Activated CD8-positive, alpha-beta memory T cell treated with anti-CD3 and anti-CD28 coated beads, Interleukin-2, amount 10 ng/mL, durations not matched to agents 7 days and 5 days (primary cell): ENCODE measurements around the gene FAM236A. TPM values are rescaled to one million over a fixed set of nuclear protein-coding genes. Genes with fewer than 3 reads are reported as not detected.

Source experiments
- total RNA-seq, 2 experiments: library from RNA; stranded (reverse); gene quantifications; one replicate each; pipeline ENCODE4 v1.2.3, GENCODE V29; 2021

Gene FAM236A
- total RNA-seq, 2 experiments from 2014 or later, result not detected

Other genes starting within 250 kb of the FAM236A start
- 1 to 10 TPM; 1.1 to 4.9 TPM for gene PHKA1, start 223.9 kb upstream of the FAM236A start, total RNA-seq
- not detected for gene DMRTC1B, start 161.3 kb upstream of the FAM236A start, total RNA-seq
- gene FAM236B, start 155.5 kb upstream of the FAM236A start, total RNA-seq, result not detected
- not detected for gene FAM236D, start 130.0 kb upstream of the FAM236A start, total RNA-seq
- not detected for gene FAM236C, start 25.6 kb upstream of the FAM236A start, total RNA-seq
- gene DMRTC1, start 5.6 kb downstream of the FAM236A start, total RNA-seq, result not detected
- not detected for gene PABPC1L2B, start 64.7 kb downstream of the FAM236A start, total RNA-seq
- gene PABPC1L2A, start 141.3 kb downstream of the FAM236A start, total RNA-seq, result not detected